HepG2 (cell line): ENCODE measurements around the gene CIB2. TPM values are rescaled to one million over a fixed set of nuclear protein-coding genes. Genes with fewer than 3 reads are reported as not detected.

ENCODE experiments used
- AHR ChIP-seq: IDR thresholded peaks from 2 replicates; pipeline ENCODE4 v1.6.1; 2018; ENCODE audit warnings: missing genetic modification reagents, missing compliant biosample characterization
- CEBPB ChIP-seq: IDR thresholded peaks from 2 replicates; pipeline ENCODE4 v1.6.1; 2011; ENCODE audit warnings: low read depth, low read length, improper control_type of control experiment, borderline replicate concordance
- CREB1 ChIP-seq, 2 experiments: fragments of 450-650 bp in 1 of 2; IDR thresholded peaks; 2 replicates each; pipeline ENCODE4 v1.6.1; 2016 to 2017; ENCODE audit warnings: control low read depth in 1 of 2, mild to moderate bottlenecking in 1 of 2, missing compliant biosample characterization in 1 of 2, missing genetic modification characterization in 1 of 2
- FIP1L1 ChIP-seq: fragments of 200-400 bp; formaldehyde crosslinking; IDR thresholded peaks from 2 replicates; pipeline ENCODE4 v1.6.1; 2018; ENCODE audit warnings: low read depth, mild to moderate bottlenecking, low read length, moderate library complexity, borderline replicate concordance; ENCODE audit not compliant: insufficient read depth
- IKZF4 ChIP-seq: sonication (generic); formaldehyde crosslinking; IDR thresholded peaks from 2 replicates; pipeline ENCODE4 v1.5.1; 2020; ENCODE audit warnings: borderline replicate concordance, mild to moderate bottlenecking, low read depth, missing genetic modification reagents; ENCODE audit errors: not compliant biosample characterization
- KLF15 ChIP-seq: sonication (generic); formaldehyde crosslinking; IDR thresholded peaks from 2 replicates; pipeline ENCODE4 v1.8.1; 2023; ENCODE audit warnings: borderline replicate concordance, mild to moderate bottlenecking, inconsistent platforms, missing genetic modification reagents, mixed read lengths
- MAFG ChIP-seq: sonication (generic); formaldehyde crosslinking; IDR thresholded peaks from 2 replicates; pipeline ENCODE4 v1.5.1; 2020; ENCODE audit warnings: mild to moderate bottlenecking, missing genetic modification reagents
- MTF2 ChIP-seq: sonication (generic); formaldehyde crosslinking; IDR thresholded peaks from 2 replicates; pipeline ENCODE4 v1.5.0; 2020; ENCODE audit warnings: missing genetic modification reagents, borderline replicate concordance
- PHF21A ChIP-seq: sonication (generic); formaldehyde crosslinking; IDR thresholded peaks from 2 replicates; pipeline ENCODE4 v1.5.0; 2020; ENCODE audit warnings: mild to moderate bottlenecking, missing genetic modification reagents
- RELA ChIP-seq: sonication (generic); formaldehyde crosslinking; IDR thresholded peaks from 2 replicates; pipeline ENCODE4 v1.4.0; 2020; ENCODE audit warnings: missing genetic modification reagents
- SMAD3 ChIP-seq: sonication (generic); formaldehyde crosslinking; IDR thresholded peaks from 2 replicates; pipeline ENCODE4 v1.4.0; 2020; ENCODE audit warnings: missing genetic modification reagents
- SNAPC2 ChIP-seq: sonication (generic); formaldehyde crosslinking; IDR thresholded peaks from 2 replicates; pipeline ENCODE4 v1.8.1; 2022; ENCODE audit warnings: mild to moderate bottlenecking, missing genetic modification reagents
- ZFP41 ChIP-seq: sonication (generic); formaldehyde crosslinking; IDR thresholded peaks from 2 replicates; pipeline ENCODE4 v1.4.0; 2020; ENCODE audit warnings: mild to moderate bottlenecking, missing genetic modification reagents, borderline replicate concordance
- ZFX ChIP-seq: sonication (generic); formaldehyde crosslinking; IDR thresholded peaks from 2 replicates; pipeline ENCODE4 v1.4.0; 2020; ENCODE audit warnings: mild to moderate bottlenecking, low read depth, missing genetic modification reagents, moderate library complexity
- ZMAT3 ChIP-seq: sonication (generic); formaldehyde crosslinking; conservative IDR thresholded peaks from 2 replicates; pipeline ENCODE4 v1.7.0; 2021; ENCODE audit warnings: missing genetic modification reagents
- ZMYM3 ChIP-seq: sonication (generic); formaldehyde crosslinking; IDR thresholded peaks from 2 replicates; pipeline ENCODE4 v1.5.1; 2020; ENCODE audit warnings: mild to moderate bottlenecking, missing genetic modification reagents
- ZNF205 ChIP-seq: IDR thresholded peaks from 2 replicates; pipeline ENCODE4 v1.6.1; 2018; ENCODE audit warnings: missing biosample characterization, missing genetic modification reagents
- ZNF264 ChIP-seq: sonication (generic); formaldehyde crosslinking; IDR thresholded peaks from 2 replicates; pipeline ENCODE4 v1.4.0; 2020; ENCODE audit warnings: missing genetic modification reagents
- ZNF337 ChIP-seq: sonication (generic); formaldehyde crosslinking; IDR thresholded peaks from 2 replicates; pipeline ENCODE4 v1.5.1; 2020; ENCODE audit warnings: missing genetic modification reagents, low read depth, mild to moderate bottlenecking, borderline replicate concordance
- ZNF543 ChIP-seq: sonication (generic); formaldehyde crosslinking; IDR thresholded peaks from 2 replicates; pipeline ENCODE4 v1.4.0; 2020; ENCODE audit warnings: mild to moderate bottlenecking, missing genetic modification reagents
- ZNF652 ChIP-seq: IDR thresholded peaks from 2 replicates; pipeline ENCODE4 v1.6.1; 2016; ENCODE audit warnings: low read depth, borderline replicate concordance
- polyA plus RNA-seq, 8 experiments: library from polyadenylated mRNA; depleted of rRNA in 3 of 8; stranded (reverse) in 7 of 8; unstranded in 1 of 8; fragments of >200 nt; fragmentation: Illumina TruSeq in 4 of 8; extraction: Trizol in 4 of 8; gene quantifications; 2 replicates each; pipeline versions ENCODE4 v1.2.1 to v1.2.3, GENCODE V29; 2011 to 2016; ENCODE audit warnings: low read depth in 4 of 8, missing spikeins in 1 of 8, mixed read lengths in 1 of 8; ENCODE audit not compliant: insufficient read depth in 1 of 8
- total RNA-seq, 5 experiments: library from RNA; depleted of rRNA; stranded (reverse); fragments of >200 nt; fragmentation: Illumina TruSeq; extraction: Trizol; gene quantifications; 2 replicates each; pipeline ENCODE4 v1.2.3, GENCODE V29; 2016; ENCODE audit warnings: low read depth in 1 of 5
- TF ChIP-seq, protein P1 (sequence below): sonication (generic); formaldehyde crosslinking; IDR thresholded peaks from 2 replicates; pipeline ENCODE4 v1.4.0; 2020; ENCODE audit warnings: missing genetic modification reagents, borderline replicate concordance
- TF ChIP-seq, protein P2 (sequence below): sonication (generic); formaldehyde crosslinking; IDR thresholded peaks from 2 replicates; pipeline ENCODE4 v1.5.0; 2020; ENCODE audit warnings: missing genetic modification reagents, mild to moderate bottlenecking, borderline replicate concordance
- TF ChIP-seq, protein P3 (sequence below): sonication (generic); formaldehyde crosslinking; IDR thresholded peaks from 2 replicates; pipeline ENCODE4 v1.8.1; 2023; ENCODE audit warnings: missing genetic modification reagents, mild to moderate bottlenecking, borderline replicate concordance
- TF ChIP-seq, protein P4 (sequence below): sonication (generic); formaldehyde crosslinking; IDR thresholded peaks from 2 replicates; pipeline ENCODE4 v1.5.0; 2020; ENCODE audit warnings: mild to moderate bottlenecking, missing genetic modification reagents, moderate library complexity

The CIB2 gene
- total and polyA plus RNA-seq, 2 of the 13 experiments (the other 11 are each of a cell fraction or from before 2014, with no cell fraction given), result 1.4 to 1.5 TPM

DNA sequence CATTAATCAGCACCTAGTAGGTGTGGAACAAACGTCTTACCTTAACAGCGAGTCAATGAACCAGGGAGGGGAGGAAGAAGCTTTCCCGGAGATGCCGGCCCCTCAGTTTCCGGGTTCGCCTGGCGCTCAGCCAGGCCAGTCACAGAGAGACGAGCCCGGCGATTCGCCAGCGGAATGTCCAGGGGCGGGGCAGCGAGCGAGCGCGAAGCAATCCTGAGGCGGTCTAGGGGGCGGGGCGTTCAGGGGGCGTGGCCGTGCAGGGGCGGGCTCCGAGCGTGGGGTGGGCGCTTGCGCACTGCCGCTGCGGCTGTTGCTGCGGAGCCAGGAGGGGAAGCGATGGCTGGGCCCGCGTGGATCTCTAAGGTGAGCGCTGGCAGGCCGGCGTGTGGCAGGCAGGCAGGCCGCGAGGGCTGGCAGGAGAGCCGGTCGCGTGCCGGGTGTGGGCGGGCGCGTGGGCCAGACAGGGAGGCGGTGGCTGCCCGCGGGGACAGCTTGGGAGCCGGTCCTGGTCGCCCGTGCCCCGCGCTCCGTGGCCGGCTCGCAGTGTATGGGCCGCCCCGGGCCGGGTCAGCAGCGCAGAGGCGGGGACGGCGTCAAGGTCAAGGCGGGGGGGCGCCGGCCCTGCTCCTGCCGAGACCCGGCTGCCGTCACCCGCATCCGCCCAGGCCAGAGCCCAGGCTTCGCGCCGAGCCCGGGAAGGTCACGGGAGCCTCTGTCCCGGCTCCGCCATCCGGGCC, 18.0 kb upstream of the CIB2 start, which contains the start of gene IDH3A (continued):
- TF ChIP-seq ZNF205 (CRISPR knock-in tag) (no peak), PHF21A (CRISPR knock-in tag) (no peak), ZNF337 (no peak; the same call in 1 of the 2 replicates), ZMAT3 (CRISPR knock-in tag) (peak; percentile 52; the same call in 1 of the 2 replicates), ZNF264 (no peak), ZMYM3 (no peak), SMAD3 (no peak), SNAPC2 (CRISPR knock-in tag) (no peak), ZNF652 (CRISPR knock-in tag) (no peak), KLF15 (no peak), RELA (CRISPR knock-in tag) (no peak), CEBPB (no peak), CREB1 (IDR thresholded peaks at IDR 0.05) (0 out of 2 replicates have a peak, but pooled peaks have one; percentile 10), CREB1 (CRISPR knock-in tag; IDR thresholded peaks at IDR 0.05) (no peak), ZFX (peak; percentile 92), FIP1L1 (no peak), ZFP41 (CRISPR knock-in tag) (no peak), MTF2 (no peak), AHR (CRISPR knock-in tag) (no peak), ZNF543 (CRISPR knock-in tag) (no peak), MAFG (no peak), IKZF4 (CRISPR knock-in tag) (peak; percentile 91)
- TF ChIP-seq, protein P1, sequence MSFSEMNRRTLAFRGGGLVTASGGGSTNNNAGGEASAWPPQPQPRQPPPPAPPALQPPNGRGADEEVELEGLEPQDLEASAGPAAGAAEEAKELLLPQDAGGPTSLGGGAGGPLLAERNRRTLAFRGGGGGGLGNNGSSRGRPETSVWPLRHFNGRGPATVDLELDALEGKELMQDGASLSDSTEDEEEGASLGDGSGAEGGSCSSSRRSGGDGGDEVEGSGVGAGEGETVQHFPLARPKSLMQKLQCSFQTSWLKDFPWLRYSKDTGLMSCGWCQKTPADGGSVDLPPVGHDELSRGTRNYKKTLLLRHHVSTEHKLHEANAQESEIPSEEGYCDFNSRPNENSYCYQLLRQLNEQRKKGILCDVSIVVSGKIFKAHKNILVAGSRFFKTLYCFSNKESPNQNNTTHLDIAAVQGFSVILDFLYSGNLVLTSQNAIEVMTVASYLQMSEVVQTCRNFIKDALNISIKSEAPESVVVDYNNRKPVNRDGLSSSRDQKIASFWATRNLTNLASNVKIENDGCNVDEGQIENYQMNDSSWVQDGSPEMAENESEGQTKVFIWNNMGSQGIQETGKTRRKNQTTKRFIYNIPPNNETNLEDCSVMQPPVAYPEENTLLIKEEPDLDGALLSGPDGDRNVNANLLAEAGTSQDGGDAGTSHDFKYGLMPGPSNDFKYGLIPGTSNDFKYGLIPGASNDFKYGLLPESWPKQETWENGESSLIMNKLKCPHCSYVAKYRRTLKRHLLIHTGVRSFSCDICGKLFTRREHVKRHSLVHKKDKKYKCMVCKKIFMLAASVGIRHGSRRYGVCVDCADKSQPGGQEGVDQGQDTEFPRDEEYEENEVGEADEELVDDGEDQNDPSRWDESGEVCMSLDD (CRISPR knock-in tag), result peak; percentile 30; the same call in 1 of the 2 replicates
- TF ChIP-seq, protein P2, sequence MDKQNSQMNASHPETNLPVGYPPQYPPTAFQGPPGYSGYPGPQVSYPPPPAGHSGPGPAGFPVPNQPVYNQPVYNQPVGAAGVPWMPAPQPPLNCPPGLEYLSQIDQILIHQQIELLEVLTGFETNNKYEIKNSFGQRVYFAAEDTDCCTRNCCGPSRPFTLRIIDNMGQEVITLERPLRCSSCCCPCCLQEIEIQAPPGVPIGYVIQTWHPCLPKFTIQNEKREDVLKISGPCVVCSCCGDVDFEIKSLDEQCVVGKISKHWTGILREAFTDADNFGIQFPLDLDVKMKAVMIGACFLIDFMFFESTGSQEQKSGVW (CRISPR knock-in tag), result no peak
- TF ChIP-seq, protein P3, sequence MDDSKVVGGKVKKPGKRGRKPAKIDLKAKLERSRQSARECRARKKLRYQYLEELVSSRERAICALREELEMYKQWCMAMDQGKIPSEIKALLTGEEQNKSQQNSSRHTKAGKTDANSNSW, result 0 out of 2 replicates have a peak, but pooled peaks have one; percentile 22
- TF ChIP-seq, protein P4, sequence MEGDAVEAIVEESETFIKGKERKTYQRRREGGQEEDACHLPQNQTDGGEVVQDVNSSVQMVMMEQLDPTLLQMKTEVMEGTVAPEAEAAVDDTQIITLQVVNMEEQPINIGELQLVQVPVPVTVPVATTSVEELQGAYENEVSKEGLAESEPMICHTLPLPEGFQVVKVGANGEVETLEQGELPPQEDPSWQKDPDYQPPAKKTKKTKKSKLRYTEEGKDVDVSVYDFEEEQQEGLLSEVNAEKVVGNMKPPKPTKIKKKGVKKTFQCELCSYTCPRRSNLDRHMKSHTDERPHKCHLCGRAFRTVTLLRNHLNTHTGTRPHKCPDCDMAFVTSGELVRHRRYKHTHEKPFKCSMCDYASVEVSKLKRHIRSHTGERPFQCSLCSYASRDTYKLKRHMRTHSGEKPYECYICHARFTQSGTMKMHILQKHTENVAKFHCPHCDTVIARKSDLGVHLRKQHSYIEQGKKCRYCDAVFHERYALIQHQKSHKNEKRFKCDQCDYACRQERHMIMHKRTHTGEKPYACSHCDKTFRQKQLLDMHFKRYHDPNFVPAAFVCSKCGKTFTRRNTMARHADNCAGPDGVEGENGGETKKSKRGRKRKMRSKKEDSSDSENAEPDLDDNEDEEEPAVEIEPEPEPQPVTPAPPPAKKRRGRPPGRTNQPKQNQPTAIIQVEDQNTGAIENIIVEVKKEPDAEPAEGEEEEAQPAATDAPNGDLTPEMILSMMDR (CRISPR knock-in tag), result no peak
